Epithelial cell of umbilical artery (primary cell): ENCODE results near the gene TRAF7. TPM values are rescaled to one million over a fixed set of nuclear protein-coding genes. Genes with fewer than 3 reads are reported as not detected.

ENCODE experiments used
- total RNA-seq: library from RNA; depleted of rRNA; stranded (reverse); fragments of >200 nt; gene quantifications from 2 replicates; pipeline ENCODE4 v1.2.3, GENCODE V29; 2014

TRAF7 gene
- total RNA-seq: 79.5 and 81.9 TPM in 2 replicates

DNA sequence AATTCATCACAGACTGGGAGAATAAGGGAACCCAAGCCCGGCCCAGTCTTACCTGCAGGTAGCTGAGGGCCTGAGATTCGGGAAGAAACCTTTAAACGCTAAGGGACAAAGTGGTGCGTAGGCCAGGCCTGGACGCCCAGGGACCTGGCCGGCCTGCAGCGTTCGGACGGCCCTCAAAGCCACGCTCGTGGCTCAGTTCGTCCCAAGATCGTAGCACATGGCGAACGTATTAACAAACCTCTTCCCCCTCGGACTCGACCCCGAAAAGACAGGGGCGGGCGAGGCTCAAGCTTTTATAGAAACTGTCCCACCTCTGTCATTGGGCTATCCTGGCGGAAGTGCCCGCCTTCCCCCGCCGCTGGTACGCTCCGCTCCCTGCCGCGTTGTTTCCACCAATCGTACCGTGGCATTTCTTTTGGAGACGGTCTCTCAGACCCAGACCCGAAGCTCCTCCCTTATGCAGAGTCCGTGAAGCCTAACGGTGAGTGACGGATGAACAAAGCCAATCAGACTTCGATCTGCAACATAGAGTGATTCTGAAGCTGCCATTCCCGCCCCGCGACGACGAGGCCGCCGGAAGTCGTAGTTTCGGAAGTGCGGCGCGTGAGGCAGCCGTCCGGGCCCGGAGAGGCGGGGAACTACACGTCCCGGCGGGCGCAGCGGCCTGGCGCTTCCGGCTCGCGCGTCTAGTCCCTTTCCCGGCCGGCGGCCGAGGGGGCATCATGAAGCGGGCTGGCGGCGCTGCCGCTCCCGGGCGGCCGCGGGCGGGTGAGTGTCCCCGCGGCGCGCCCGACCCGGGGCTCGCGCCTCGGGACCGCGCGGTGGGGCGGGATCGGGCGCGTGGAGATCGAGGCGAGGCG is at the start of gene TRAF7:
TRAF7 (plus strand) TSS at position 692 of the 860 bp plus-strand sequence. CDS start 8,139 bp downstream, outside the sequence.

DNA sequence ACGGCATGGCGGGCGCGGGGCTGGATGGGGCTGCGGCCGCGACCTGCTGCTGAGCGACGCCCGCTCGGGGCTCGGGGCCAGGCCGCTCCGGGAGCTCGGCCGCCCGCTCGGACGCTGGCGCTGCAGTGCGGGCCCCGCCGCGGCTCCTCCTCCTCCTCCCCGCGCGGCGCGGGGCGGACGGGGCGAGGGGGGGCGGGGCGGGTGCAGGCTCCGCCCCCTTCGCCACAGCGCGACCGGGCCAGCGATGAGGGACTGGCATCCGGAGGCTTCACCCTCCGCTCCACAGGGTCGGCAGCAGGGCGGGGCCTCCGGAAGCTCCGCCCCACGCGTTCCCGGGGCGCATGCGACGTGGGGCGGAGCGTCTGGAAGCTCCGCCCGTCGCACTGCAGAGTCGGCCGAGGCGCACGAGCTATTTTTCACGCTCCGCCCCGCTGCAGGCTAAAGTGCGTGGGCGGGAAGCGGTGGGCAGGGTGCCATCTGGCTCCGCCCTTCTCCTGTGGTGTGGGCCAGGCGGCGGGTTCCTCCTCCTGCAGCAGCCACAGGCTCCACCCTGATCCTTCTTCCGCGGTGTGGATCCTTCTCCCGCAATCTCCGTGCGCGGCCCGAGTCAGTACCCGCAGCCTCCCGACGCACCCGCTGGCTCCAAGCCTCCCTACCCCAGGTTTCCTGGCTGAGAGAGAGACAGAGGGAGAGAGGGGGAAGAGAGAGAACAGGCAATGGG is 19.7 kb upstream of the TRAF7 start, which contains the start of gene PKD1:
PKD1 (minus strand) TSS at position 129 of the 721 bp plus-strand sequence. CDS start 209 bp downstream, outside the sequence.

DNA sequence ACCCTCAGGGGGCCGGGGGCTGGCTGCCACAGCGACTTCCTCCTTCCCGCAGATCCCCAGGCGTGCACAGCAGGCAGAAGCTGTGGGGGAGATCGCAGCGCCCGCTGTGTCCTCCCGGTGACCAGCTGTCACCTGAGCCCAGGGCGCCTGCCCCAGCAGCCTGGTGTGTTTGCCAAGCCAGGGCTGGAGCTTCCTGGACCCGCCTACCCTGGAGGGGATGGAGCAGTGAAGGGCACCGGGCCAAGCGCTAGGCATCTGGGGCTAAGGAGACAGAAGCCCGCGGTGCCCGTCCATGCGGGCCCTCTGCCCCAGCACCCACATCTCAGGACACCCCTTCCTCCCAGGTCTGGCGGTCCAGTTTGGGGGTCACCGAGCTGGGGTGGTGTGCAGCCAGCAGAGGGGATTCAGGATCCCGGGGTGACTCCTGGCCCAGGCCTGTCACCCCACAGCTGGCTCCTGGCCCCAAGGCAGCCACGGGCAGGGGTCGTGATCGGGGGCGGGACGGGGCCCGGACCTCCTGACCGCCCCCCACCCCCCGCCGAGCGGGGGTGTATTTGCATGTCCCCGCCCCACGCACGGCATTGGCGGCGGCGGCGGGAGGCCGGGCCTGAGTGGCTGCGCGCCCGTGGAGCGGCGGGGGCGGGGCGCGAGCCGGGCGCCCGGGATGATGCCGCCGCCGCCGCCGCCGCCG is 7.5 kb upstream of the TRAF7 start, which contains the start of gene RAB26:
RAB26 (plus strand) TSS at position 645 of the 691 bp plus-strand sequence. CDS start 159 bp downstream, outside the sequence.

DNA sequence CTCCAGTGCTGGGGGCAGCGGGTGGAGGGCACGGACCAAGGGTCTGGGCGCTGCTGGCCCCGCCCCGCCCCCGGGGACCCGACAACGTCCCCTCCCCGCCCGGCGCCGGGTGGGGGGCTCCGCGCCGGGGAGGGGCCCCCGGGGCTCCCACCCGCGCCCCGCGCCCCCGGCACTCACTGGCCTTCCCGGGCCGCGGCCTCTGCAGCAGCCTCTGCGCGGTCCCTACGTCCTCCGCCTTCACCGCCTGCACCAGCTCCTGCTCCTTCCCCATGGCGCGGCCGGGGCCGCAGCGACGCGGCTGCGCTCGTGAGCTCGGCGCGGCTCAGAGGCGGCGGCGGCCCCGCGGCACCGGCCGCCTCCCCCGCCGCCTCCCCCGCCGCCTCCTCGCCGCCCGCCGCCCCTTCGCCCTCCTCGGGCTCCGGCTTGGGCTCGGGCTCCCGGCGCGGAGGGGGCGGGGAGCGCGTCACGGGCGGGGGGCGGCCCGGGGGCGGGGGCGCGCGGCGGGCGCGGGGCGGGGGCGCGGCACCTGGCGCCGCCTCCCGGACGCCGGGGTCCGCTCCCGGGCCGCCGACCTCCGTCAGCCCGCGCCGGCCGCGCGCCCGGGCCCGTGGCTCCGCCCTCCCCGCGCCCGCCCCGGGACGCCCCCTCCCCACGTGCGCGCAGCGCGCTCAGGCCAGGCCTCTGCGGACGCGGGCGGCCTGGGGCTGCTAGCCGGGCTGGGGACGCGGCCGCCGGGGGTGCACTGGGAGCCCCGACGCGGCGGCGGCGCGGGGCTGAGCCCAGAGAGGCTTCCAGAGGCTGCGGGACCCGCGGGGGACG is 40.8 kb downstream of the TRAF7 start, which contains the start of gene CASKIN1:
CASKIN1 (minus strand) TSS at position 444 of the 819 bp plus-strand sequence; CDS start at position 271, 173 bp downstream.

DNA sequence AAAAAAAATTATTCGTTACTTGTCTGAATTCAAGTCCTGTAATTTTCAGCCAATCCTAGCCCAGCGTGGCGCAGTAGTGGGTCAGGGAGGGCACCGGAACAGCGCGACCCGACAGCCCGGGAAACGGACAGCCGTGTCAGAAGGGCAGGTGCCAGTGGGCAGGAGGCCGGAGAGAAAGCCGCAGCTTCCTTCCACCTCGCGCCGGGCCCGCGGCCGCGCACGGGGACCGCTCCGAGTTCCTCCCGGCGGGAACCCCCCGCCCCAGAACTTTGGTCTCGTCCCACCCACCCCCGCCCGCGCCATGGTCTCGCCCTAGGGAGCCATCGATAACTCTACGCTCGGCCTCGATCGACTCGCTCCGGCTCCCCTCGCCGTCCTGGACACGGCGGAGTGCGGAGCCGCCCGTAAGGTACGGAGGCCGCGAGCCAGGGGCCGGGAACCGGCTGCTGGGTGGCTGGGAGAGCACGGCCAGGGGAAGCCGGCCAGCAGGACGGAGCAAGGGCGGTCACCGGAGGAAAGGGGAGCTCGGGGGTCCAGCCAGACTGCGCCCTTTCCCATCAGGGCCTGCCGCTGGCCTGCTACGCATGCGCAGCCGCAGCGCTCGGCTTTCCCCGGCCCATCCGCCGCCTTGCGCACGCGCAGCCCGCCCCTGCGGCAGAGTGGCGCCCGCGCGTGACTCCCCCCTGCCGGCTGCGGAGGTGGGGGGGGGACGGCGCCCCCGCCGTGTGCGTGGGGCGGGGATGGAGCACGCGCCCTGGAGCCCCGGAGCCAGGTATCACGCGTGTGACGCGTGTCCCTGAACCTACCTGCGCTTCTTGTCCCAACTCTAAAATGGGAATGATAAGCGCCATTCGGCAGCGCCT is 49.8 kb downstream of the TRAF7 start, which contains the start of gene MLST8:
MLST8 (plus strand) TSS at position 351 of the 863 bp plus-strand sequence. CDS start 632 bp downstream, outside the sequence.

DNA sequence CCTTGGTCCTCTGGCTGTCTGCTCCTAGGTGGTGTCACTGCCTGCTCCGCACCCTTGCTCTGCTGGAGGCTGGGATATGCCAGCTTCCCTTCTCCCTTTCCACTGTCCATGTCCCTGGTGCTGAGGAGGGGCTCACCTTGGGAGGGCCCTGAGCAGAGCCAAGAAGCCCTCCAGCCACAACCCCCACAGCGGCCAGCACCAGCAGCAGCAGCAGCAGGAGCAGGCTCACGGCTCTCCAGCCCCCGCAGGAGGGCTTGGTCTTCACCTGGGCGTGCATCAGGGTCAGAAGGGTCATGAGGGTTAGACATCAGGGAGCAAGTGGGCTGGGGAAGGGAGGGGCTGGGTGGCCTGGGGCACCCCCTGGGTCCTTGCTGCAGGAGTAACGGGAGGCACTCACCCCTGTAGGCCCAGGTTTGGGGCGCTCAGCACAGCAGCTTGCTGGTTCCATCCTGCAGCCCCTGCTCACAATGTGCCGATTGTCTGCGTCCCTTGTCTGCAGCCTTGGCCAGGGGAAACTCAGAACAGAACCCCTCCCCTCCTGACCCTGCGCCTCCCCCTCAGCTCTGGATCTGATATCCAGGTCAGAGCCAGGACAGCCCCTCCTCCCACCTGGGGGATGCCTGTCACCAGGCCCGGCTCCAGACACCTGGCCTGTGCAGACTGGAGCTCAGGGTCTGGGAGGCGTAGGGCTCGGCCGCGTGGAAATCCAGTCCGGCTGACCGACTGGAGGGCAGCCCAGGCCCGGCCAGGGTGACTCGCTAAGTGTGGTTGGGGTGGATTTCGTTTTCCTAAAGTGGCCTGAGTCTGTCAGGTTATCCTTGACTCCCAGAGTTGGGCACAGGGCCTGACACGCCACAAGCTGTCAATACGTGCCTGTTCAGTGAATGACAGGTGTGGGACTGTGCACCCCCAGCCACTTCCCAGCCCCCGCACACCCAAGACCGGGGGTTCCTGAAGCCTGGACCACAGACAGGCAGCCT is 55.1 kb downstream of the TRAF7 start, which contains the start of gene BRICD5:
BRICD5 (minus strand) TSS at position 478 of the 980 bp plus-strand sequence; CDS start at position 448, 30 bp downstream.

DNA sequence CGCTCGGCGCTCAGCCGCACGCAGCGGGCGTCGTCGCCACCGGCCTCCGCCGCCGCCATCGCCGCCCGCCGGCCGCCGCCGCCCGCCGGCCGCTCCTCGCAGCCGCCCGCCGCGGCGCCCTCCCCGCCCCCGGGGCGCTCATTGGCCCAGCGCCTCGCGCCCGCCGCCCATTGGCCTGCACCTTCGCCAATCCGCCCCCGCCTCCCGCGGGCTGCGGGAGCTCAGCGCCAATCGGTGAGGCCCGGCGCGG is 59.1 kb downstream of the TRAF7 start, which contains the start of gene PGP:
PGP (minus strand) TSS at position 122 of the 250 bp plus-strand sequence; CDS start at position 59, 63 bp downstream.

DNA sequence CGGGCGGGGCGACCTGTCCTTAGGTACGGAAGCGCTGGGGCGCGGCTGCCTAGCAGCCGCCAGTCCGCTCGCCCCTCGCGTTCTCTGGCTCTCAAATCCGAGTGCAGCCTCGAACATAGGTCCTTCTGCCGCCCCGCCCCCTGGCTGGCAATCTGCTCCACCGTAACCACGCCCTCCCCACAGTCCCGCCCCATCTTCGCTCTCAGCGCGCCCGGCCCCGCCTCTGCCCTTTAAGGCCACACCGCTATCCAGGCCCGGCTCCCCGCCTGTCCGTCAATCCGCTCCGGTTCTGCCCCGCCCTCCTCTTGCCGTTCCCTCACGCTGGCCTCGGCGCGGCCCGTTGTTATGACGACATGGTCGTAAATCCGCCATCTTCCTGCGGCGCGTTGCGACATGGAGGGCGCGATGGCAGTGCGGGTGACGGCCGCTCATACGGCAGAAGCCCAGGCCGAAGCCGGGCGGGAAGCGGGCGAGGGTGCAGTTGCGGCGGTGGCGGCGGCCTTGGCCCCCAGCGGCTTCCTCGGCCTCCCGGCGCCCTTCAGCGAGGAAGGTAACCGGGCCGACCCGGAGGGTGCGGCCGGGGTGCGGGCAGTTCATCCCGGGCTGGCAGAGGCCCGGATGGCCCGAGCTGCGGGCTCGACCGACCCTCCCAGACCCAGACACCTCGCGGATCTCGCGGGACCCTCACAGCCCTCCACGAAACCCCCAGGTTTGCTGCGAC is 67.8 kb downstream of the TRAF7 start, which contains the start of gene E4F1:
E4F1 (plus strand) TSS at position 371 of the 721 bp plus-strand sequence; CDS start at position 394, 23 bp downstream.

Other genes with a start within 250 kb of the TRAF7 start
- gene HS3ST6, start 237.4 kb upstream of the TRAF7 start, total RNA-seq: not detected in 2 replicates
- 6.5 and 8.1 TPM in 2 replicates for gene MSRB1, start 212.6 kb upstream of the TRAF7 start, total RNA-seq
- gene RPL3L, start 201.1 kb upstream of the TRAF7 start, total RNA-seq: not detected in 2 replicates
- 143 and 149 TPM in 2 replicates for gene NDUFB10, start 196.2 kb upstream of the TRAF7 start, total RNA-seq
- gene RPS2, start 191.0 kb upstream of the TRAF7 start, total RNA-seq: 1,321 and 2,704 TPM in 2 replicates
- gene RNF151, start 188.9 kb upstream of the TRAF7 start, total RNA-seq: not detected in 2 replicates
- 56.5 and 105 TPM in 2 replicates for gene TBL3, start 183.7 kb upstream of the TRAF7 start, total RNA-seq
- not detected in 2 replicates for gene NOXO1, start 174.3 kb upstream of the TRAF7 start, total RNA-seq
- gene GFER, start 171.6 kb upstream of the TRAF7 start, total RNA-seq: 18.7 and 20.1 TPM in 2 replicates
- gene SYNGR3, start 165.8 kb upstream of the TRAF7 start, total RNA-seq: 4.3 and 4.9 TPM in 2 replicates
- 18.1 and 18.2 TPM in 2 replicates for gene ZNF598, start 146.0 kb upstream of the TRAF7 start, total RNA-seq
- gene NPW, start 136.0 kb upstream of the TRAF7 start, total RNA-seq: 2.0 TPM in 1 of 2 replicates, not detected in the other
- 21.8 and 46.0 TPM in 2 replicates for gene NHERF2, start 128.9 kb upstream of the TRAF7 start, total RNA-seq
- gene NTHL1, start 107.9 kb upstream of the TRAF7 start, total RNA-seq: 72.1 and 79.2 TPM in 2 replicates
- gene TSC2, start 107.8 kb upstream of the TRAF7 start, total RNA-seq: 32.8 and 36.2 TPM in 2 replicates
- gene PKD1, start 19.9 kb upstream of the TRAF7 start, total RNA-seq: 40.4 and 45.8 TPM in 2 replicates
- 1.6 and 1.8 TPM in 2 replicates for gene RAB26, start 7.2 kb upstream of the TRAF7 start, total RNA-seq
- gene CASKIN1, start 40.8 kb downstream of the TRAF7 start, total RNA-seq: 0.32 TPM in 1 of 2 replicates, not detected in the other
- 14.0 and 18.5 TPM in 2 replicates for gene MLST8, start 49.7 kb downstream of the TRAF7 start, total RNA-seq
- 3.3 and 8.1 TPM in 2 replicates for gene BRICD5, start 55.1 kb downstream of the TRAF7 start, total RNA-seq
- gene PGP, start 59.1 kb downstream of the TRAF7 start, total RNA-seq: 24.2 and 28.3 TPM in 2 replicates
- 30.2 and 36.2 TPM in 2 replicates for gene E4F1, start 67.8 kb downstream of the TRAF7 start, total RNA-seq
- gene DNASE1L2, start 80.7 kb downstream of the TRAF7 start, total RNA-seq: 0.97 and 1.4 TPM in 2 replicates
- 33.8 and 45.7 TPM in 2 replicates for gene ECI1, start 95.8 kb downstream of the TRAF7 start, total RNA-seq
- gene RNPS1, start 112.3 kb downstream of the TRAF7 start, total RNA-seq: 67.0 and 81.9 TPM in 2 replicates
- 15.3 and 21.9 TPM in 2 replicates for gene ABCA3, start 184.9 kb downstream of the TRAF7 start, total RNA-seq